ENCODE data around the gene RTBDN.

GRCh38 chr19:12866416-12867119 lies 32.2 kb upstream of the RTBDN start:
- TF ChIP-seq, protein P1, sequence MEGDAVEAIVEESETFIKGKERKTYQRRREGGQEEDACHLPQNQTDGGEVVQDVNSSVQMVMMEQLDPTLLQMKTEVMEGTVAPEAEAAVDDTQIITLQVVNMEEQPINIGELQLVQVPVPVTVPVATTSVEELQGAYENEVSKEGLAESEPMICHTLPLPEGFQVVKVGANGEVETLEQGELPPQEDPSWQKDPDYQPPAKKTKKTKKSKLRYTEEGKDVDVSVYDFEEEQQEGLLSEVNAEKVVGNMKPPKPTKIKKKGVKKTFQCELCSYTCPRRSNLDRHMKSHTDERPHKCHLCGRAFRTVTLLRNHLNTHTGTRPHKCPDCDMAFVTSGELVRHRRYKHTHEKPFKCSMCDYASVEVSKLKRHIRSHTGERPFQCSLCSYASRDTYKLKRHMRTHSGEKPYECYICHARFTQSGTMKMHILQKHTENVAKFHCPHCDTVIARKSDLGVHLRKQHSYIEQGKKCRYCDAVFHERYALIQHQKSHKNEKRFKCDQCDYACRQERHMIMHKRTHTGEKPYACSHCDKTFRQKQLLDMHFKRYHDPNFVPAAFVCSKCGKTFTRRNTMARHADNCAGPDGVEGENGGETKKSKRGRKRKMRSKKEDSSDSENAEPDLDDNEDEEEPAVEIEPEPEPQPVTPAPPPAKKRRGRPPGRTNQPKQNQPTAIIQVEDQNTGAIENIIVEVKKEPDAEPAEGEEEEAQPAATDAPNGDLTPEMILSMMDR (IDR thresholded peaks at IDR 0.05 in 4 of 5, conservative IDR thresholded peaks at IDR 0.05 in 1 of 5), result no peak
- TF ChIP-seq POLR2A (IDR thresholded peaks at IDR 0.05), result no peak

All from gastrocnemius medialis (tissue), 4 donors.